Glomerular visceral epithelial cell (primary cell): ENCODE results near the gene ST6GALNAC4.
A peak's percentile ranks its signal among the peaks of the same experiment; 100 is the strongest.

Source experiments
- DNase-seq: peaks from one replicate; pipeline ENCODE4 v3.0.0-alpha.2; 2016; ENCODE audit errors: extremely low spot score

ST6GALNAC4 gene

GRCh38 chr9:127930231-127931091 lies 13.6 kb upstream of the ST6GALNAC4 start, which contains the start of gene PIP5KL1:
PIP5KL1 (minus strand) TSS chr9:127930777; CDS start chr9:127930752, 25 bp downstream.
- peak; percentile 86 for DNase-seq

DNA sequence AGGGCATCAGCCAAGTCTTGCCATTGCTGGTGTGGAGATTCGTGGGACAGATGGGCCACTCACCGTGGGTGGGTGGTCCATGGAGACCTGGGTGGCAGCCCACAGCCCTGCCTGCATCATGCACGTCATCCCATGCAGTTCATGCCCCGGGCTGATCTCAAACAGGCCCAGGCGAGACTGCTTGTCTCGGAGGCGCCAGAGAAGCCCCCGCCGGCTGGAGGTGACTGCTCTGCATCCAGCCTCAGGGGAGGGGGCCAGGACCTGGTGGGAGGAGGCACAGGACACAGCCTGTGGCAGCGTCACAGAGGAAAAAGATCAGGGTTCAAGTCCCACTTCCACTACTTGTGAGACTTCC lies 12.8 kb upstream of the ST6GALNAC4 start:
- no peak for DNase-seq

GRCh38 chr9:127928676-127929624 lies 12.1 kb upstream of the ST6GALNAC4 start:
- DNase-seq = no peak

DNA sequence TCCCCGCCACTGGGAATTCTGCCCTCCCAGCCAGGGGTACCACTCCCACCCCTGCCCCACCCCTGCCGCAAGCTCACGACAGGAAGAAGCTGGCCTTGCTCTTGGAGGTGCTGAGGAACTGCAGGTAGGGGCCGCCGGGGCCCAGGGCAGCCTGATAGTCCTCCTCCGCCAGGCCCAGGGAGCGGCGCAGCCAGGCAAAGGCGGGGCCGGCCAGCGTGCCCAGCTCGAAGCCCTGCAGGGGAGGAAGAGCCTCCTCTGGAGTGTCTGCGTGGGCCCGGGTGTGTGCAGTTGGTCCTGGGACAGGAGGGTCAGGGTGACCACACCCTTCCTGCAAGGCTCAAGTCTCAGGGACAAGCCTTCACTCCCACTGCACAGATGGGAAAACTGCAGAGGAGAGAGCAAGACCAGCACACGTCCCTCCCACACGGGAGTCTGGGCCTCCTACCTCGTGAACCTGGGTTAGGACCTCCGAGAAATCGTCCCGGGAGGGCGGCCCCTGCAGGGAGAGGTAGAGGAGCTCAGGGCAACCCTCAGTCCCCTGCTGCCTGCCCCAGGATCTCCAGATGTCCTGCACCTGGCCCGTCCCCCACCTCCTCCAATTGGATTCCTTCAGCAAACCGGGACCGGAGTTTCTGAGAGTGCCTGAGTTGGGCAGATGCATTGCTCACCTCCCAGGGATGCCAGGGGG lies 11.3 kb upstream of the ST6GALNAC4 start:
- DNase-seq = no peak

- DNase-seq = no peak
Measured at GRCh38 chr9:127927201-127927987, 10.6 kb upstream of the ST6GALNAC4 start.

DNA sequence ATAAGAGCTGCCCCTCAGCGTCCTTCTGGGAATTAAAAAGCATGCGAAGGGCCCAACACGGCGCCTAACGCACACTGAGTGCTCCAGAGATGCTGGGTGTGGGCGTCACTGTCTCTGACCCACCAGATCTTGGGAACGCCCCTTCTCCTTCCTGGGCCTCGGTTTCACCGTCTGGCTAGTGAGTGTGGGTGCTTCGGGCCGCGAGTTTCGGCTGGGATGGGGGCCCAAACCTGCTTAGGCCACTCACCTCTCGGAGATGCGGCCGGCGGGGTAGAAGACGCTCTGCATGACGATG lies 10.0 kb upstream of the ST6GALNAC4 start:
- no peak for DNase-seq

DNA sequence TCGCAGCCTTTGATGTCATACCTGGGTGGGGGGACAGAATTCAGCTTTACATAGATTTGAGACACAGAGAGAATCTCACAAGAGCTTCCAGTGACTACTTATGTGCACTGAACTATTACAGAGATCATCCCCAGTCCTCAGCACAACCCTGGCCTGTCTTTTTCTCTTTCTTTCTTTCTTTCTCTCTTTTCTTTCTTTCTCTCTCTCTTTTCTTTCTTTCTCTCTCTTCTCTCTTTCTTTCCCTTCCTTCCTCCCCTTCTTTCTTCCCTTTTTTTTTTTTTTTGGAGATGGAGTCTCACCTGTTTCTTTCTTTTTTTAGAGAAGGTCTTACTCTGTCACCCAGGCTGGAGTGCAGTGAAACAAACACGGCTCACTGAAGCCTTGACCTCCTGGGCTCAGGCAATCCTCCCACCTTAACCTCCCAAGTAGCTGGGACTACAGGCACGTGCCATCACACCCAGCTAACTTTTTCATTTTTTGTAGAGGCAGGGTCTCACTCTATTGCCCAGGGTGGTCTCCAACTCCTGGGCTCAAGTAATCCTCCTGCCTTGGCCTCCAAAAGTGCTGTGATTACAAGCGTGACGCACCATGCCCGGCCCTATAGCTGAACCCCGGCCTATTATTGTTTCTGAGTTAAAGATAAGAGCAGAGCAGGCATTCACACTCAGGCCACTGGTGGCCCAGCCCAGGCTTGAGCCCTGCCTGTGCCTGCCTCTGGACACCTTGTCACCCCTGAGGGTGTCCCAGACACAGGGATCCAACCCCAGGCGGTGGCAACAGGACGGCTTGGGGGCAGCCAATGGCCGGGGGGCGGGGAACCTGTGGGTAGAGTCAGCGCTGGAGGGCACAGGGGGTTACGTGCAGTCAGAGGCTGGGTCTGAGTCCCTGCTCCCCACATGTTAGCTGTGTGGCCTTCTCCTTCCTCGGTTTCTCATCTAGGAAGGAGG lies 9.4 kb upstream of the ST6GALNAC4 start:
- no peak for DNase-seq

DNA sequence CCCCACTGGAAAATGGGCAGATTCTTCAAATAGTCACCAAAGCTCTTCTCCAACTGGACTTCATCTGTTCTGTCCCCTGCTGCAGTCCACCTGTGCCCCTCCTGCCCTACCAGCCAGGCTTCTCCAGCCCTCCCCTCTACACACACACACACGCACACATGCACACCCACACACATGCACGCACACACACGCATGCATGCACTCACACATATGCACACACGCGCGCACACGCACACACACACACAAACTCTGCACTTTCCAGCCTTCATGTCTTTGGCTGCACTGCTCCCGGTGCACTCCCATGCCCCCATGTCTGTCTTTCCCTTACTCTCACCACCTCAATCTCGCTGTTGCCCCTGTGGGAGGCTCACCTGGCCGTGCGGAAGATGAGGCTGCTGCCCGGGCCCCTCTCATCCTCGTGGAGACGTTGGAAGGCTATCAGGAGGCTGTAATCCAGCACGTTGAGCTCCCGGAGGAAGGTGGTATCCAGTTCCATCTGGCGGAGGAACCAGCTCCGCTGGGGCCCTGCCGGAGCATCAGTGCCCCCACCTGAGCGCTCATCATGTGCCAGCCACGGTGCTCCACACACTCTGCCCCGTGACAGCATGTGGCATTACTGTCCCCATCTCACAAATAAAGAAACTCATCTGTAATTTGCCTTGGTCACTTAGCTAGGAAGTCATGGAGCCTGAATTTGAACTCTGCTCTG lies 8.0 kb upstream of the ST6GALNAC4 start:
- no peak for DNase-seq

DNA sequence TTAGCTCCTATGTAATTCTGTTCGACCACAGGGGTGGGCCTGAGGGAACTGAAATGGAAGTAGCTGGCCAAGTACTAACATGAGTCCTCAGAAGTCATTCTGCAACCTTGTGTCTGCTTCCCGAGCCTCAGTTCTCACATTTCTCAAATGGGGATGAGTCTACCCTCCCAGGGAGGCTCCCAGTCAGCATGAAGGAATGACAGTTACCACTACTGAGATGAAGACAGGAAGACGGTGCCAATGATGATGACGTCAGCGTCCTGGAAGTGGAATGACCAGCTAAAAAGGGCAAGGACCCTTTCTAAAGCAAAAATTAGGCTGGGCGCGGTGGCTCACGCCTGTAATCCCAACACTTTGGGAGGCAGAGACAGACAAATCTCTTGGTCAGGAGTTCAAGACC lies 6.9 kb upstream of the ST6GALNAC4 start:
- peak; percentile 75 for DNase-seq

GRCh38 chr9:127923046-127923445 lies 6.2 kb upstream of the ST6GALNAC4 start:
- no peak for DNase-seq

- DNase-seq = peak; percentile 61
Measured at GRCh38 chr9:127921557-127922120, 4.8 kb upstream of the ST6GALNAC4 start.

GRCh38 chr9:127920794-127921193 lies 4.0 kb upstream of the ST6GALNAC4 start:
- no peak for DNase-seq

GRCh38 chr9:127919253-127919815 lies 2.5 kb upstream of the ST6GALNAC4 start:
- DNase-seq = peak; percentile 99

DNA sequence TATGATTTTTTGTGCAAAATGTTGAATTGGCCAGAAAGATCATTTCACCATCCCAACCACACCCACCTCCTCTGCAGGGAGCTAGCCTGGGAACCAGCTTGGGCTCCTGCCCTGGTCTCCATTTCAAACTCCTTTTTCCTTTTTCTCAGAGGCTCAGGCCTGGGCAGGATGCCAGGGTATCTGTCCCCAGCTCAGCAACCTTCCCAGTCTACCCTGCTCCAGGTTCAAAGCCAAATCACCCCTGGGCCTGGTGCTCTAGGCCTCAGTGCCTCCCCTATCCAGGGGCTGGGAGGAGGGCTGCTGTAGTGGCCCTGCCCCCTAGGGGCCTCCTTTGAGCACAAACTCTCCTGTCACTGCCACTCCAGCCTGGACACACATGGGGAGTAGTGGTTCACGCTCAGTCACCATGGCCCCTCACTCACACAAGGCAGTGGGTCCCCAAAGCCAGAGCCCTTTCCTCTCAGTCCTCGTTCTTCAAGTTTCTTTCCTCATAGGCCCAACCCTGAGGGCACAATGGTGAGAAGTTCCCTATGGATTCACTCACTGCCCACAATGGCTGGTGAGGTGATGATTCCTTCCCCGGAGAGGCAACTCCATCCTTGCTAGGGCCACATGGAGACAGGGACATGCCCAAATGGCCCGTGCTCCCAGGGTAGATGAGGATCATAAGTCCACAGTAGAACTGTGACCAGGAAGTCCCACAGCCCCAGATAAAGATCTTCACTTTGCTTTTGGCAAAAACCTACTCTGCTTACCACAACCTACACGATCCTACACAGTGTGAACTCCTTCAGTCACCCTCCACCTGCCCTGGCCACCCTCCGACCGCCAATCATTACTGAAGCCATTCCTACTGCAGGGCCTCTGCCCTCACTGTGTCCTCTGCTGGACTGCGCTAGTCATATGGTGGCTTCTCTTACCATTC lies 1.6 kb upstream of the ST6GALNAC4 start:
- DNase-seq = no peak

DNA sequence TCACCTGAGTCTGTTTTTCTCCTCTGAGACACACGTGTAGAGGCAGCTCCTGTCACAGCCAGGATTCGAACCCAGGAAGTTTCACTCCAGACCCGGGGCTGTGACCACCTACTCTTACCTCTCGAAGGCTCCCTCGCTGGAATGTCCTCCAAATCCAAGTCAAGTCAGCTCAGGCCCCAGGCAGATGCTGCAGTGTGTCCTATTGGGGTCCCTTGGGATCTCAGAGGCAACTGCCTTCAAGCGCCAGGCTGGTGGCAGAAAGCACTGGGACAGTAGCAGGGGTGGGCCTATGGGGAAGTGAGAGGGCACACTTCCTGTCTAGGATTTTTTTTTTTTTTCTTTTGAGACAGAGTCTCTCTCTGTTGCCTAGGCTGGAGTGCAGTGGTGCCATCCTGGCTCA lies 762 bp upstream of the ST6GALNAC4 start:
- no peak for DNase-seq

DNA sequence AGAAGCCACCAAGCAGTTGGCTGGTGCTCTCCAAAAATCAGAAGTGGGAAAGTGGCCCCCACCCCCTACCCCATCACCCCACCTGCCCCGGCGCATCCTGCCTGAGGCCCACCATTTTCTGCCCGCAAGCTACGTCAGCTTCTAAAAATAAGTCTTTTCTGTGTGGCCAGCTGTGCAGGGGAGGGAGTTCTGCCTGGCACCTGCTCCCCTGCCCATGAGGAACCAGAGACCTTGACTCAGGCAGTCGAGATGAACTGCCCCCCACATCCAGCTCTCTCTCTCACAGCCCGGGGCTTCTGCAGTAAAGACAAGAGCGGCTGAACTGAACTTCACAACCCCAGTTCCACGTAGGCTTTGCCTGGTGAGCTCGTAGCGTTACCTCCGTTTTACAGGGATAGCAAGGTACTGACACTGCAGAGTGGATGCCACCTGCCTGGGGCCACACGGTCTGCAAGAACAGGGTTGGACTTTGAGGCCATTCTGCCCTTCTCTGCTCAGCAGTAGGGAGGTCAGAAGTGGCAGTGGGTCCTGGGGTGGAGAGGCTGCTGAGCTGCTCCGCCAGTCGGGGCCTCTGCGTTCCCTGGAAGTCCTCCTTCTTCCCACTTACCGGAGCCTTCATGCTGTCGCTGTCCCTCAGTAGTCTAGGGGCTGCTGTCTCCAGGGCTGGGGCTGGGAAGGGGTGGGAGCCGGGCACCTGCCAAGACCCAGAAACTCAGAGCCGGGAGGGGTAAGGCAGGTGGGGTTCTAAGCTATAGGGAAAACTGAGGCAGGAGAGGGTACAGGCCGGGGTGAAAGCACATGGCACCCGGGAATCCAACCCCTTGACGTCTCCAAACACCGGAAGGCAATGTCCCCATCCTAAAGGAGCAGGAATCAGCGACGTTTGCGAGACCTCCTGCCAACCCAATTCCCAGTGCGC lies 781 bp downstream of the ST6GALNAC4 start:
- DNase-seq = no peak

DNA sequence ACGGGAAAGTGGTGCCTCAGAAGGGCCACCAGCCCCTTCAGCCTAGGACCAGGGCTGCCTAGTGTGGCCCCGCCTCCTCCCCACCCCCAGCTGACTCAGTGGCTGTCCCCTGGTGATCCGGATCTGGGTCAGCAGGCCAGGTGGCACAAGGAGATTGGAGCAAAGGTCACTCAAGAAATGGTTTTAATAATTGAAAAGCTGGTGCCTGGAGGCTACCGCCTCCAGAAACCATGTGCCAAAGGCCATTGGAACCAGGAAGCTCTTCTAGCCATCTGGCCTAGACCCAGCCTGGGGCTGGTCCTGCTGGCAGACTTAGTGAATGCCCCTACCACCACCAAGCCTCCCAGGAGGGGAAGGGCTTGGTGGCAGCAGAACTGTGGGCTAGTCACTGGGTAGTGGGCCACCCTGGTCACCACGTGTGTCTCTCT lies 1.5 kb downstream of the ST6GALNAC4 start:
- DNase-seq = no peak
